Measurements from ENCODE around the gene ENTPD7. TPM values are rescaled to one million over a fixed set of nuclear protein-coding genes. Genes with fewer than 3 reads are reported as not detected.

ENTPD7 gene
- total RNA-seq, 8 experiments from 2014 or later = 9.9 to 18.8 (median 11.2) TPM

- no peak for ATAC-seq (replicated peaks in 6 of 8)
- Histone ChIP-seq H3K4me1 (replicated peaks in 1 of 2) (peaks cover 0 to 3% of the 10 kb centered on the region in 2 donors), H3K4me3 (no peak overlapping the region), H3K27ac (no peak overlapping the region)
- WGBS, 10 experiments = 44 to 92% (median 76%) methylated on average over 3 to 8 of the region's 9 CpGs
- in situ Hi-C loops (cut with MboI; ENCODE audit: low pct_unique_long_range_greater_than_20kb in 2 of 9, low sequenced_read_pairs in 9 of 9, unreplicated experiment in 9 of 9) = no loop called here
Measured at GRCh38 chr10:99654390-99655175, 4.7 kb upstream of the ENTPD7 start.

DNA sequence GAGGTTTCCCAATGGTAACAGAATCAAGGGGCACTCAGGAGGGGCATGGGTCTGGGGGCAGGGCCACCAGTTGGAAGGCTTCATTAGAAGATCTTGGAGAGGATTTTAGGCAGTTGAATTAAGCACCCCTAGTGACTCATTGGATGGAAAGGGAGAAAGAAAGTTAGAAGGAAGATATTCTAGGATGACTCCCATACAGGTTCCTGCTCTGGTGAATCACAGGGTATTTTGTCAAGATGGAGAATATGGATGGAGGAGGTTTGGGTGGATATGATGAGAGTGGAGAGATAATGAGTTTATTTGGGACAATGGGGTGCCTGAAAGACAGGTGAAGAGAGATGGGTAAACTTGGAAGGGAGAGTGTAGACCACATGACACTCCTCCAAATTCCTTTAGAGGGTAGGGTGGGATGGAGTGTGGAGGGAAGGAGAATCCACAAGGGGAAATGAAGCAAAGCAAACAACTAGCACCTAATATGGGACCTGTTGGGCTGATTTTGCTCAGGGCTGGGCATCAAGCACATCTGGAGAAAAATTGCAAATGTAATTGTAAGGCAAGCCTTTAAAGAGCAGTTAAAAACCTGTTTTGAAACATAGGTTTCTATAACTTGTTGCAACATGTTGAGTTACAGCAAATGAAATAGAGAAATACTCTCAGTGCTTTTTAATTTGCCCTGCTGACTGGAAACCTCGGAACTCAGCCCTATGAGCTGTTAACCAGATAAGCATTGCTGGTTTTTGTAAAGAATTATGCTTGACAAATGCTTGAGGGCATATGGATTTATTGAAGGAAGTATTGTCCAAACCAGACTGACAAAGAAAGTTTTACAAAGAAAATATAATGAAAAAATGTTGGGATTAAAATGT lies 2.9 kb upstream of the ENTPD7 start:
- Histone ChIP-seq H3K27ac (no peak overlapping the region), H3K4me1 (replicated peaks in 1 of 2) (peaks cover 7 to 11% of the 10 kb centered on the region in 2 donors), H3K4me3 (no peak overlapping the region)
- WGBS, 10 experiments = 0 to 64% (median 5%) methylated on average over 1 of the region's 1 CpG; no CpG with 5 or more reads in 4 of the 10 experiments
- ATAC-seq (replicated peaks in 6 of 8) = no peak
- in situ Hi-C loops (cut with MboI; ENCODE audit: low pct_unique_long_range_greater_than_20kb in 2 of 9, low sequenced_read_pairs in 9 of 9, unreplicated experiment in 9 of 9) = no loop called here

- peak overlapping the region; percentile 69 to 88 (median 84) for H3K4me3 ChIP-seq
- WGBS, 10 experiments = 0 to 40% (median 2%) methylated on average over 1 to 17 of the region's 24 CpGs; no CpG with 5 or more reads in 1 of the 10 experiments
- H3K4me1 ChIP-seq (replicated peaks in 1 of 2) = peaks cover 7 to 11% of the 10 kb centered on the region in 2 donors
- in situ Hi-C loops (cut with MboI; ENCODE audit: low pct_unique_long_range_greater_than_20kb in 2 of 9, low sequenced_read_pairs in 9 of 9, unreplicated experiment in 9 of 9) = no loop called here
- ATAC-seq (replicated peaks in 6 of 8) = peak in 6 of 8 experiments; percentile 0 to 45 (median 2)
- no peak overlapping the region for H3K27ac ChIP-seq
Measured at GRCh38 chr10:99658622-99659030, 683 bp upstream of the ENTPD7 start.

- in situ Hi-C loops (cut with MboI; ENCODE audit: low pct_unique_long_range_greater_than_20kb in 2 of 9, low sequenced_read_pairs in 9 of 9, unreplicated experiment in 9 of 9) = no loop called here
- Histone ChIP-seq H3K4me3 (peak overlapping the region; percentile 69 to 88 (median 84)), H3K4me1 (replicated peaks in 1 of 2) (peaks cover 7 to 11% of the 10 kb centered on the region in 2 donors), H3K27ac (peak overlapping the region; percentile 37 to 51)
- ATAC-seq (replicated peaks in 6 of 8) = no peak
- WGBS, 10 experiments = 4 to 33% (median 13%) methylated on average over 3 to 7 of the region's 10 CpGs; no CpG with 5 or more reads in 1 of the 10 experiments
Measured at GRCh38 chr10:99659868-99660366, 608 bp downstream of the ENTPD7 start.

GRCh38 chr10:99660662-99661376 lies 1.5 kb downstream of the ENTPD7 start:
- Histone ChIP-seq H3K4me3 (peak overlapping the region in 1 of 5 donors; percentile 78), H3K4me1 (replicated peaks in 1 of 2) (peaks cover 7 to 11% of the 10 kb centered on the region in 2 donors), H3K27ac (no peak overlapping the region)
- in situ Hi-C loops (cut with MboI; ENCODE audit: low pct_unique_long_range_greater_than_20kb in 2 of 9, low sequenced_read_pairs in 9 of 9, unreplicated experiment in 9 of 9) = no loop called here
- WGBS, 10 experiments = 89 to 100% (median 96%) methylated on average over 1 to 5 of the region's 6 CpGs; no CpG with 5 or more reads in 3 of the 10 experiments
- no peak for ATAC-seq (replicated peaks in 6 of 8)

- peak in 1 of 8 experiments; percentile 1 for ATAC-seq (replicated peaks in 6 of 8)
- in situ Hi-C loops (cut with MboI; ENCODE audit: low pct_unique_long_range_greater_than_20kb in 2 of 9, low sequenced_read_pairs in 9 of 9, unreplicated experiment in 9 of 9) = no loop called here
- WGBS, 10 experiments = 3 to 92% (median 56%) methylated on average over 1 to 6 of the region's 6 CpGs
- peaks cover 7 to 11% of the 10 kb centered on the region in 2 donors for H3K4me1 ChIP-seq (replicated peaks in 1 of 2)
- no peak overlapping the region for H3K27ac ChIP-seq
- H3K4me3 ChIP-seq = no peak overlapping the region
Measured at GRCh38 chr10:99661377-99661763, 2.1 kb downstream of the ENTPD7 start.

DNA sequence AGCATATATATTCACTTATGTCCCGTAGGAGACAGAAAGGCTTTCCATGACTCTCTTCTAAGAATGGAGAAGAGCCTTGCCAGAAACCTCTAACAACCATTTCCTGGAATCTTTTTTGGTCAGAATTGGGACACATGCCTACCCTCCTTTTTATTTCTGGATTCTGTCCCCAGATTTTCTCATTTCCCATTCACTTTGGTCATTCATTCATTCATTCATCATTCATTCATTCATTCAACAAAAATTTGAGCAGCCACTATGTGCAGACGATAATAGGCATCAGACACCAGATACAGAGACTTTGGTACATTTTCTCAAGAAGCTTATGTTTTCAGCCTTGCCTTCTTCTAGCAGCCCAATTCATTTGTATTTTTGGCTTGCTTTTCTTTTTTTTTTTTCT lies 6.0 kb downstream of the ENTPD7 start:
- Histone ChIP-seq H3K4me3 (no peak overlapping the region), H3K4me1 (replicated peaks in 1 of 2) (peaks cover 4 to 5% of the 10 kb centered on the region in 2 donors), H3K27ac (no peak overlapping the region)
- no peak for ATAC-seq (replicated peaks in 6 of 8)
- WGBS, 10 experiments = 80 to 100% (median 100%) methylated on average over 1 to 2 of the region's 2 CpGs; no CpG with 5 or more reads in 1 of the 10 experiments
- in situ Hi-C loops (cut with MboI; ENCODE audit: low pct_unique_long_range_greater_than_20kb in 2 of 9, low sequenced_read_pairs in 9 of 9, unreplicated experiment in 9 of 9) = no loop called here

- H3K4me3 ChIP-seq = no peak overlapping the region
- in situ Hi-C loops (cut with MboI; ENCODE audit: low pct_unique_long_range_greater_than_20kb in 2 of 9, low sequenced_read_pairs in 9 of 9, unreplicated experiment in 9 of 9) = no loop called here
- WGBS, 10 experiments = 18 to 100% (median 80%) methylated on average over 1 to 4 of the region's 4 CpGs; no CpG with 5 or more reads in 1 of the 10 experiments
- no peak overlapping the region for H3K27ac ChIP-seq
- H3K4me1 ChIP-seq (replicated peaks in 1 of 2) = no peaks in the 10 kb centered on the region
- peak in 6 of 8 experiments; percentile 21 to 97 (median 67) for ATAC-seq (replicated peaks in 6 of 8)
Measured at GRCh38 chr10:99667108-99667751, 7.9 kb downstream of the ENTPD7 start.

DNA sequence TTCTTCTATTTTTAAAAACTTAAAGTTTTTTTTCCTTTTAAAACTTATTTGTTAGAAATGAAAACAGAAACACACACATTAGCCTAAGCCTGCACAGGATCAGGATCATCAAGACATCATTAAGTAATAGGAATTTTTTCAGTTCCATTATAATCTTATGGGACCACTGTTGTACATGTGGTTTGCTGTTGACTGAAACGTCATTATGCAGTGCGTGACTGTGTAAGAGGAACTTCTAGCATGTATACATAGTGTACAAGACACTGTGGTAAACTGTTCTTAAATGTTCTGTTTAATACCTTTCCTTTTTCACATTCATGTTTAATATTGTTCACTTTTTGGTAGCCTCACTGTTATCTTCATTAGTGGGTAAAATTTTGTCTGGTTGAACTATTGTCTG lies 12.1 kb downstream of the ENTPD7 start:
- WGBS, 10 experiments = 93 to 100% (median 100%) methylated on average over 1 to 2 of the region's 2 CpGs; no CpG with 5 or more reads in 1 of the 10 experiments
- no peak for ATAC-seq (replicated peaks in 6 of 8)
- in situ Hi-C loops (cut with MboI; ENCODE audit: low pct_unique_long_range_greater_than_20kb in 2 of 9, low sequenced_read_pairs in 9 of 9, unreplicated experiment in 9 of 9) = no loop called here
- no peak overlapping the region for H3K4me3 ChIP-seq
- no peak overlapping the region for H3K27ac ChIP-seq
- H3K4me1 ChIP-seq (replicated peaks in 1 of 2) = no peaks in the 10 kb centered on the region

GRCh38 chr10:99672884-99673283 lies 13.6 kb downstream of the ENTPD7 start:
- 40 to 100% (median 86%) methylated on average over 1 to 2 of the region's 2 CpGs for WGBS, 10 experiments
- in situ Hi-C loops (cut with MboI; ENCODE audit: low pct_unique_long_range_greater_than_20kb in 2 of 9, low sequenced_read_pairs in 9 of 9, unreplicated experiment in 9 of 9) = no loop called here

DNA sequence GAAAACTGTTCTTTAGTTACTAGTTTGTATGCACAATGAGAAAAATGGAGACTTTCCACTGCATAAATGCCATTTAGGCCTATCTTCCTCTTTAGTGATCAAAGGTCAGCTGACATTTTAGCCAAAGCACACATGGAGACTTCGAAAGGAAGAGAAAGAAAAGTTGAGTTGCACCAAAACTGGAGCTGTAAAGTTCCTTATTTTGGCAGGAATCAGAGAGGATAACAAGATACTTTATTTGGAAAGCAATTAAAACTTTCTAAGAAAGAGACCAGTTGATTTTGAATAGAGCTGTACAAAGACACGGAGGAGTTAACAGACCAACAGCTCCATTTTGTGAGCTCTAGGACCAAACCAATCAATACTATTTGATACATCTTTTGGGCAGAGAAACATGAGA lies 14.2 kb downstream of the ENTPD7 start:
- in situ Hi-C loops (cut with MboI; ENCODE audit: low pct_unique_long_range_greater_than_20kb in 2 of 9, low sequenced_read_pairs in 9 of 9, unreplicated experiment in 9 of 9) = no loop called here
- Histone ChIP-seq H3K27ac (no peak overlapping the region), H3K4me1 (replicated peaks in 1 of 2) (no peaks in the 10 kb centered on the region), H3K4me3 (no peak overlapping the region)
- 36 to 100% (median 58%) methylated on average over 1 to 2 of the region's 2 CpGs for WGBS, 10 experiments
- no peak for ATAC-seq (replicated peaks in 6 of 8)

More at GRCh38 chr10:99672884-99673283, 13.6 kb downstream of the ENTPD7 start:
- H3K27ac ChIP-seq = no peak overlapping the region
- no peaks in the 10 kb centered on the region for H3K4me1 ChIP-seq (replicated peaks in 1 of 2)
- no peak for ATAC-seq (replicated peaks in 6 of 8)
- H3K4me3 ChIP-seq = no peak overlapping the region

GRCh38 chr10:99674762-99675161 lies 15.5 kb downstream of the ENTPD7 start:
- in situ Hi-C loops (cut with MboI; ENCODE audit: low pct_unique_long_range_greater_than_20kb in 2 of 9, low sequenced_read_pairs in 9 of 9, unreplicated experiment in 9 of 9) = no loop called here
- 80 to 100% (median 100%) methylated on average over 1 of the region's 1 CpG; no CpG with 5 or more reads in 3 of the 10 experiments for WGBS, 10 experiments
- no peak for ATAC-seq (replicated peaks in 6 of 8)

More at GRCh38 chr10:99674762-99675161, 15.5 kb downstream of the ENTPD7 start:
- no peaks in the 10 kb centered on the region for H3K4me1 ChIP-seq (replicated peaks in 1 of 2)
- H3K4me3 ChIP-seq = no peak overlapping the region
- no peak overlapping the region for H3K27ac ChIP-seq

Data from motor neuron (in vitro differentiated cells).